Trophoblast cell (in vitro differentiated cells and primary cell): ENCODE data around the gene RBP3.

Experiments
- DNase-seq, 2 donors: peaks; one replicate each; pipeline ENCODE4 v3.0.0-alpha.2; 2016
- H2AFZ ChIP-seq: 2 replicates; pipeline ENCODE4 v1.6.1; 2013; ENCODE audit warnings: low read length, moderate library complexity, mild to moderate bottlenecking; ENCODE audit not compliant: insufficient read depth, poor library complexity
- H2AK5ac ChIP-seq: 2 replicates; pipeline ENCODE4 v1.6.1; 2013; ENCODE audit warnings: mild to moderate bottlenecking, low read length
- H2BK120ac ChIP-seq: 2 replicates; pipeline ENCODE4 v1.6.1; 2013; ENCODE audit warnings: low read length, mild to moderate bottlenecking, moderate library complexity; ENCODE audit not compliant: insufficient read depth, poor library complexity
- H2BK12ac ChIP-seq: 2 replicates; pipeline ENCODE4 v1.6.1; 2013; ENCODE audit warnings: mild to moderate bottlenecking, low read length, moderate library complexity
- H2BK5ac ChIP-seq: 2 replicates; pipeline ENCODE4 v1.6.1; 2013; ENCODE audit warnings: low read length, low read depth, moderate library complexity, mild to moderate bottlenecking; ENCODE audit not compliant: poor library complexity
- H3K14ac ChIP-seq: 2 replicates; pipeline ENCODE4 v1.6.1; 2013; ENCODE audit warnings: mild to moderate bottlenecking, low read length
- H3K18ac ChIP-seq: 2 replicates; pipeline ENCODE4 v1.6.1; 2013; ENCODE audit warnings: mild to moderate bottlenecking, low read length
- H3K23ac ChIP-seq: 2 replicates; pipeline ENCODE4 v1.6.1; 2013; ENCODE audit warnings: low read length
- H3K27ac ChIP-seq: 2 replicates; pipeline ENCODE4 v1.5.1; 2013; ENCODE audit warnings: low read depth, mild to moderate bottlenecking, inconsistent platforms, low read length, moderate library complexity
- H3K27me3 ChIP-seq: 2 replicates; pipeline ENCODE4 v1.6.1; 2013; ENCODE audit warnings: inconsistent platforms, mild to moderate bottlenecking, low read length, moderate library complexity; ENCODE audit not compliant: insufficient read depth
- H3K36me3 ChIP-seq, 2 experiments: 1 replicate in 1 of 2; 2 replicates in 1 of 2; pipeline ENCODE4 v1.6.1; 2013; ENCODE audit warnings: low read length in 2 of 2, mild to moderate bottlenecking in 2 of 2, moderate library complexity in 1 of 2; ENCODE audit not compliant: insufficient read depth in 2 of 2, control insufficient read depth in 1 of 2
- H3K4ac ChIP-seq: 2 replicates; pipeline ENCODE4 v1.6.1; 2013; ENCODE audit warnings: low read depth, mild to moderate bottlenecking, low read length, moderate library complexity
- H3K4me1 ChIP-seq, 2 experiments: 1 replicate in 1 of 2; 2 replicates in 1 of 2; pipeline ENCODE4 v1.6.1; 2013; ENCODE audit warnings: low read length in 2 of 2, mild to moderate bottlenecking in 2 of 2, moderate library complexity in 1 of 2; ENCODE audit not compliant: insufficient read depth in 2 of 2, control insufficient read depth in 1 of 2
- H3K4me2 ChIP-seq: 2 replicates; pipeline ENCODE4 v1.6.1; 2013; ENCODE audit warnings: inconsistent platforms, mild to moderate bottlenecking, low read length, moderate library complexity
- H3K4me3 ChIP-seq: 2 replicates; pipeline ENCODE4 v1.5.1; 2013; ENCODE audit warnings: mild to moderate bottlenecking, low read depth, low read length, inconsistent platforms
- H3K79me1 ChIP-seq: one replicate; pipeline ENCODE4 v1.6.1; 2013; ENCODE audit warnings: low read length
- H3K79me2 ChIP-seq: 2 replicates; pipeline ENCODE4 v1.6.1; 2013; ENCODE audit warnings: low read length, mild to moderate bottlenecking; ENCODE audit not compliant: control insufficient read depth, insufficient read depth, poor library complexity
- H3K9ac ChIP-seq: 2 replicates; pipeline ENCODE4 v1.6.1; 2013; ENCODE audit warnings: mild to moderate bottlenecking, low read length
- H3K9me3 ChIP-seq: 2 replicates; pipeline ENCODE4 v1.6.1; 2013; ENCODE audit warnings: low read depth, mild to moderate bottlenecking, control low read depth, inconsistent platforms, low read length; ENCODE audit not compliant: insufficient read depth
- H4K12ac ChIP-seq: 2 replicates; pipeline ENCODE4 v1.6.1; 2013; ENCODE audit warnings: low read depth, mild to moderate bottlenecking, low read length, moderate library complexity
- H4K8ac ChIP-seq: 2 replicates; pipeline ENCODE4 v1.6.1; 2013; ENCODE audit warnings: low read depth, mild to moderate bottlenecking, low read length, moderate library complexity
- H4K91ac ChIP-seq: one replicate; pipeline ENCODE4 v1.6.1; 2013; ENCODE audit warnings: low read depth, mild to moderate bottlenecking, low read length, moderate library complexity
- WGBS: extraction: QIAGEN DNeasy Blood & Tissue Kit; methylation state at CpG from one replicate; pipeline ENCODE4 v1.1.7; 2013; ENCODE audit warnings: missing lambda C conversion rate; ENCODE audit not compliant: insufficient read length, insufficient coverage; ENCODE audit errors: extremely low coverage; 5-methylcytosine and 5-hydroxymethylcytosine counted together

RBP3 gene

GRCh38 chr10:47318706-47319105 is 29.5 kb upstream of the RBP3 start:
- Histone ChIP-seq H3K79me1 (no peaks in the 10 kb centered on the region), H2AK5ac (no peak overlapping the region), H3K4me1 (no peaks in the 10 kb centered on the region), H3K9ac (no peak overlapping the region), H2BK12ac (no peak overlapping the region), H3K27me3 (no peaks in the 10 kb centered on the region), H4K12ac (no peak overlapping the region), H4K91ac (no peak overlapping the region), H3K18ac (no peak overlapping the region), H2AFZ (no peak overlapping the region), H3K4me3 (no peak overlapping the region), H3K14ac (no peak overlapping the region), H2BK120ac (no peak overlapping the region), H3K9me3 (no peaks in the 10 kb centered on the region), H3K27ac (no peak overlapping the region), H3K23ac (no peak overlapping the region), H2BK5ac (no peak overlapping the region), H3K4me2 (no peak overlapping the region), H4K8ac (no peak overlapping the region), H3K79me2 (no peaks in the 10 kb centered on the region), H3K4ac (no peak overlapping the region), H3K36me3 (no peaks in the 10 kb centered on the region)
- DNase-seq, result no peak
- no CpG with 5 or more reads among the region's 9 CpGs for WGBS

GRCh38 chr10:47319784-47320183 is 28.4 kb upstream of the RBP3 start:
- H3K4me1 ChIP-seq, result no peaks in the 10 kb centered on the region

GRCh38 chr10:47320812-47321211 is 27.4 kb upstream of the RBP3 start:
- no peak overlapping the region for H3K4me3 ChIP-seq
- no peak overlapping the region for H4K8ac ChIP-seq
- no peak overlapping the region for H3K4me2 ChIP-seq
- no peak overlapping the region for H3K18ac ChIP-seq
- no peak overlapping the region for H2BK12ac ChIP-seq
- no peak overlapping the region for H3K9ac ChIP-seq
- no peak overlapping the region for H2AFZ ChIP-seq
- H3K27me3 ChIP-seq, result no peaks in the 10 kb centered on the region
- no peaks in the 10 kb centered on the region for H3K79me1 ChIP-seq
- no peak overlapping the region for H2AK5ac ChIP-seq
- H3K79me2 ChIP-seq, result no peaks in the 10 kb centered on the region
- no peak overlapping the region for H4K91ac ChIP-seq
- H3K27ac ChIP-seq, result no peak overlapping the region
- no peak overlapping the region for H2BK5ac ChIP-seq
- WGBS, result no CpG with 5 or more reads among the region's 6 CpGs
- no peak for DNase-seq
- H3K9me3 ChIP-seq, result peaks cover 2% of the 10 kb centered on the region
- H4K12ac ChIP-seq, result no peak overlapping the region
- H3K36me3 ChIP-seq, result no peaks in the 10 kb centered on the region
- no peak overlapping the region for H3K4ac ChIP-seq
- H2BK120ac ChIP-seq, result no peak overlapping the region
- H3K14ac ChIP-seq, result no peak overlapping the region
- no peaks in the 10 kb centered on the region for H3K4me1 ChIP-seq
- no peak overlapping the region for H3K23ac ChIP-seq

More at GRCh38 chr10:47319784-47320183, 28.4 kb upstream of the RBP3 start:
- H2AK5ac ChIP-seq, result no peak overlapping the region
- H3K18ac ChIP-seq, result no peak overlapping the region
- no peaks in the 10 kb centered on the region for H3K9me3 ChIP-seq
- no peak overlapping the region for H4K8ac ChIP-seq
- H3K79me2 ChIP-seq, result no peaks in the 10 kb centered on the region
- H3K27ac ChIP-seq, result no peak overlapping the region
- no peak overlapping the region for H2BK120ac ChIP-seq
- no peak for DNase-seq
- no peak overlapping the region for H4K12ac ChIP-seq
- no peak overlapping the region for H2BK12ac ChIP-seq
- H3K4me2 ChIP-seq, result no peak overlapping the region
- H3K36me3 ChIP-seq, result no peaks in the 10 kb centered on the region
- WGBS, result no CpG with 5 or more reads among the region's 8 CpGs
- no peak overlapping the region for H3K4me3 ChIP-seq
- H3K23ac ChIP-seq, result no peak overlapping the region
- no peak overlapping the region for H4K91ac ChIP-seq
- H3K4ac ChIP-seq, result no peak overlapping the region
- no peaks in the 10 kb centered on the region for H3K27me3 ChIP-seq
- H2BK5ac ChIP-seq, result no peak overlapping the region
- no peak overlapping the region for H3K9ac ChIP-seq
- no peak overlapping the region for H3K14ac ChIP-seq
- H3K79me1 ChIP-seq, result no peaks in the 10 kb centered on the region
- no peak overlapping the region for H2AFZ ChIP-seq

- DNase-seq, result no peak
- Histone ChIP-seq H3K23ac (no peak overlapping the region), H2BK12ac (no peak overlapping the region), H3K4me2 (no peak overlapping the region), H3K79me2 (no peaks in the 10 kb centered on the region), H3K27ac (no peak overlapping the region), H2BK120ac (no peak overlapping the region), H3K27me3 (no peaks in the 10 kb centered on the region), H4K8ac (no peak overlapping the region), H3K14ac (no peak overlapping the region), H3K9ac (no peak overlapping the region), H3K4me1 (no peaks in the 10 kb centered on the region), H3K18ac (no peak overlapping the region), H3K4ac (no peak overlapping the region), H3K9me3 (peaks cover 2% of the 10 kb centered on the region), H3K79me1 (no peaks in the 10 kb centered on the region), H2AK5ac (no peak overlapping the region), H4K91ac (no peak overlapping the region), H4K12ac (no peak overlapping the region), H3K4me3 (no peak overlapping the region), H3K36me3 (no peaks in the 10 kb centered on the region), H2BK5ac (no peak overlapping the region), H2AFZ (no peak overlapping the region)
- WGBS, result no CpG with 5 or more reads among the region's 8 CpGs
Measured at GRCh38 chr10:47321521-47322195, 26.5 kb upstream of the RBP3 start.
